BE2C (cell line): ENCODE measurements around the gene HS6ST3.

ENCODE experiments used
- DNase-seq: peaks from one replicate; pipeline ENCODE4 v3.0.0-alpha.2; 2020
- H3K27me3 ChIP-seq: fragments of 250-450 bp; sonication (Bioruptor Pico); 2 replicates; pipeline ENCODE4 v1.5.1; 2020; ENCODE audit warnings: mild to moderate bottlenecking
- H3K36me3 ChIP-seq: fragments of 250-450 bp; sonication (Bioruptor Pico); 2 replicates; pipeline ENCODE4 v1.5.1; 2020; ENCODE audit warnings: mild to moderate bottlenecking
- H3K4me1 ChIP-seq: fragments of 250-450 bp; sonication (Bioruptor Pico); 2 replicates; pipeline ENCODE4 v1.5.1; 2020
- H3K4me3 ChIP-seq: 2 replicates; pipeline ENCODE4 v1.5.1; 2011; ENCODE audit warnings: low read depth, low read length
- H3K9me3 ChIP-seq: fragments of 250-450 bp; sonication (Bioruptor Pico); 2 replicates; pipeline ENCODE4 v1.5.1; 2020
- TF ChIP-seq, protein P1 (sequence below): IDR thresholded peaks from 2 replicates; pipeline ENCODE4 v1.5.1; 2012; ENCODE audit warnings: mild to moderate bottlenecking, low read depth, low read length

The HS6ST3 gene

DNA sequence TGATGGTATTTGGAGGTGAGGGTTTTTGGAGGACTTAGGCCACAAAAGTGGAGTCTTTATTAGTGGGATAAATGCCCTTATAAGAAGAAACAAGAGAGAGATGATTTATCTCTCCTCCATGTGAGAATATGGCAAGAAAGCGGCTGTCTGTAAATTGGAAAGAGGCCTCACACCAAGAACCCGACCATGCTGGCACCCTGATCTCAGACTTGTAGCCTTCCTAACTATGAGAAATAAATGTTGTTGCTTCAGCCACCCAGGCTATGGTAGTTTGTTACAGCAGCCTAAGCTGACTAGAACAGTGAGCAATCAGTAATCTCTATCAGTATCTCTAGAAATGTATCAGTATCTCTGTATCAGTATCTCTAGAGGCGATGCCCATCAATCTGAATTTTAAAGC lies 617.2 kb downstream of the HS6ST3 start:
- Histone ChIP-seq H3K36me3 (no peaks in the 10 kb centered on the region), H3K9me3 (no peaks in the 10 kb centered on the region), H3K27me3 (no peaks in the 10 kb centered on the region), H3K4me3 (no peak overlapping the region), H3K4me1 (no peaks in the 10 kb centered on the region)
- TF ChIP-seq, protein P1, sequence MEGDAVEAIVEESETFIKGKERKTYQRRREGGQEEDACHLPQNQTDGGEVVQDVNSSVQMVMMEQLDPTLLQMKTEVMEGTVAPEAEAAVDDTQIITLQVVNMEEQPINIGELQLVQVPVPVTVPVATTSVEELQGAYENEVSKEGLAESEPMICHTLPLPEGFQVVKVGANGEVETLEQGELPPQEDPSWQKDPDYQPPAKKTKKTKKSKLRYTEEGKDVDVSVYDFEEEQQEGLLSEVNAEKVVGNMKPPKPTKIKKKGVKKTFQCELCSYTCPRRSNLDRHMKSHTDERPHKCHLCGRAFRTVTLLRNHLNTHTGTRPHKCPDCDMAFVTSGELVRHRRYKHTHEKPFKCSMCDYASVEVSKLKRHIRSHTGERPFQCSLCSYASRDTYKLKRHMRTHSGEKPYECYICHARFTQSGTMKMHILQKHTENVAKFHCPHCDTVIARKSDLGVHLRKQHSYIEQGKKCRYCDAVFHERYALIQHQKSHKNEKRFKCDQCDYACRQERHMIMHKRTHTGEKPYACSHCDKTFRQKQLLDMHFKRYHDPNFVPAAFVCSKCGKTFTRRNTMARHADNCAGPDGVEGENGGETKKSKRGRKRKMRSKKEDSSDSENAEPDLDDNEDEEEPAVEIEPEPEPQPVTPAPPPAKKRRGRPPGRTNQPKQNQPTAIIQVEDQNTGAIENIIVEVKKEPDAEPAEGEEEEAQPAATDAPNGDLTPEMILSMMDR = no peak
- no peak for DNase-seq

DNA sequence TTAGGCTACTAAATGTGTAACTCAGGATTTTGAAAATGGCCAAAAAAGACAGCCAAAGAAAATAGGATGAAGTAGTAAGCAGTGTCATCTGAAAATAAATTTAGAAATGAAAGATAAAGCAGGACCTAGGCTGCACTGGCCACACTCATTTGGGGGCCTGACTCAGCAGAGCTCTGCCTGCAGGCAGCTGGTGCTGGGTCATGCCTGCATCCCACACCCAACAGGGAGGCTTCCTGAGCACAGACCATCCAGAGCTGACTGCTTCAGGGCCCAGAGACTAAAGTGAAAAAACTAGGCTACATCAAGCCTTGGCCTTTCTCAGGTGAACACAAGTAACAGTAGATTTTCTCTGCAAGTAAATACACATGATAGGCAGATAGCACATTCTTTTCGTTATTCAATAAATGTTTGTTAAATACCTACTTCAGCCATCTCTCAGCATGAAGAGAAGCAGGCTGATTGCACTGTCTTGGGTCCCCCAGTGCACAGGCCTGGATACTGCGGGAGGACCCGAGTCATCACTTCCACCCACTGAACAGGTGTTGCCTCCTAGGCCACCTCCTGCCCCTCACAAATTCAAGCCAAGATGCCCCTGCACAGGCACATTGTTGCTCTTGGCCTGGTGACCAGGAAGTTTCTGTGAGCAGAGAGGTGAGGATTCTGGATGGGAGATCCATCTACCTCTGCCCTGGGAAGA lies 620.4 kb downstream of the HS6ST3 start:
- Histone ChIP-seq H3K36me3 (no peaks in the 10 kb centered on the region), H3K4me1 (no peaks in the 10 kb centered on the region), H3K27me3 (no peaks in the 10 kb centered on the region), H3K4me3 (no peak overlapping the region), H3K9me3 (no peaks in the 10 kb centered on the region)
- TF ChIP-seq, protein P1 = no peak
- DNase-seq = peak; percentile 42

DNA sequence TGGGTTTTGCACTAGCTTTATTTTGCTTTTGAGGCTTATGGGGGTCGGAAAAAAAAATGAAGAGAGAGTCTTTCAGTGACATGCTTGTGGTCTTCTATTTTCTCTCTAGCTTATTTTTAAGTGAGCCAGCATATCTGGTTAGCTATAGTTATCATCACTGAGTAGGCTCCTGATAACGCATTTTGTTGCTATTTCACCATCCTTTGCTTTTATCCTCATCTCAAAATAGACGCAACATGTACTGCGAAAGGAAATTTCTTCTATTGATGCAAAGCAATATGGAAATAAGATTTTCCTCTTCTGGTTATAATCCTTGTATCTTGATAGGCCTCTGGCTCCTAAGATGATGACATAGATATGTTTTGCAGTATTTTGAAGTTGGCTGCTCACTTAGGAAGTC lies 630.5 kb downstream of the HS6ST3 start:
- no peaks in the 10 kb centered on the region; the same call in 1 of the 2 replicates for H3K4me1 ChIP-seq

DNA sequence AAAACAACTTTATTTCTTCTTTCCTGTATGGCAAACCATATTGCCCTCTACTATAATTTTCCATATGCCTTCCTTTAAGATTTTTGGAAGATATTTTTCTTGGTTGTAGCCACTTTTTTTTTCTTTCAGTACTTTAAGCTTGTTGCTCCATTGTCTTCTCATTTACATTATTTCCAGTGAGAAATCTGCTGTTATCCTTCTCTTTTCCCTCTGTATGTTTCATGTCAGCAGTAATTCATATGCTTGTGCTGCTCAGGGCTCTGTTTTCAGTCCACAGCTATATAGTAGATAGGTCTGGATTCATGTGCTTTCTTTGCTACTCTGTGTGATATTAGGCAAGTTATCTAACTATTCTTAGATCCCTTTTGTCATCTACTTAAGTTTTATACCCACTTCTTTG lies 636.7 kb downstream of the HS6ST3 start:
- Histone ChIP-seq H3K27me3 (no peaks in the 10 kb centered on the region), H3K9me3 (no peaks in the 10 kb centered on the region)
- TF ChIP-seq, protein P1 = no peak

More for the DNA sequence above, 630.5 kb downstream of the HS6ST3 start:
- no peaks in the 10 kb centered on the region for H3K27me3 ChIP-seq
- H3K36me3 ChIP-seq = no peaks in the 10 kb centered on the region
- no peak for DNase-seq
- H3K9me3 ChIP-seq = no peaks in the 10 kb centered on the region
- H3K4me3 ChIP-seq = no peak overlapping the region
- TF ChIP-seq, protein P1 = no peak

DNA sequence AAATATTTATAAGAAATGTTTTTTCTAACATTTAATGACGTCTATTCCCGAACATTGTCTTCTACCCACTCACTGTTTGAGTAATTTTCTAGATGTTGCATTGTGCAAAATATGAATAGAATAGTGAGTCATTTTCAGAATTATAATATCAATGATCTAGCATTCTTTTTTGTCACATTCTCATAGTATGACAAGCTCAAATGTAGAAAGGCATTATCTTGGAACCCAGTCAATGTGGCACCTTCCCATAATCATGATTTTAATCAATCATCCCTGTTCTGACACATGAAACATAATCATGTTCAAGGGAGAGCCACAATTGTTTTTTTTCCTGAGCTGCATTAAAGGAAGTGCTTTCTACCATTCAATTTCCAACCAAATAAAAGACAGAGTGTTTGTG lies 638.6 kb downstream of the HS6ST3 start:
- Histone ChIP-seq H3K27me3 (no peaks in the 10 kb centered on the region), H3K4me1 (no peaks in the 10 kb centered on the region; the same call in 1 of the 2 replicates), H3K4me3 (no peak overlapping the region), H3K9me3 (no peaks in the 10 kb centered on the region), H3K36me3 (no peaks in the 10 kb centered on the region)
- no peak for DNase-seq
- TF ChIP-seq, protein P1 = no peak

More for the DNA sequence above, 636.7 kb downstream of the HS6ST3 start:
- Histone ChIP-seq H3K4me3 (no peak overlapping the region), H3K36me3 (no peaks in the 10 kb centered on the region), H3K4me1 (no peaks in the 10 kb centered on the region; the same call in 1 of the 2 replicates)
- DNase-seq = no peak

DNA sequence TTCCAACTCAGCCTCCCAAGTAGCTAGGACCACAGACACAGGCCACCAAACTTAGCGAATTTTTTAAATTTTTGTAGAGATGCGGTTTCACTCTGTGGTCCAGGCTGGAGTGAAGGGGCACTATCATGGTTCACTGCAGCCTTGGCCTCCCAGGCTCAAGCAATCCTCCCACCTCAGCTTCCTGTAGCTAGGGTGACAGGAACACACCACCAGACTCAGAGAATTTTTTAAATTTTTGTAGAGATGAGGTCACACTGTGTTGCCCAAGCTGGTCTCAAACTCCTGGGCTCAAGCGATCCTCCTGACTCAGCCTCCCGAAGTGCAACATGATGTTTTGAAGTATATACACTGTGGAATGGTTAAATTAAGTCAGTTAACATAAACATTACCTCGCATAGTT lies 640.8 kb downstream of the HS6ST3 start:
- H3K4me3 ChIP-seq = no peak overlapping the region
- TF ChIP-seq, protein P1 = no peak
- peaks cover 8% of the 10 kb centered on the region for H3K4me1 ChIP-seq
- no peaks in the 10 kb centered on the region for H3K36me3 ChIP-seq
- DNase-seq = no peak
- no peaks in the 10 kb centered on the region for H3K9me3 ChIP-seq
- no peaks in the 10 kb centered on the region for H3K27me3 ChIP-seq
